GM12873 (cell line): ENCODE results near the gene AICDA.
A peak's percentile ranks its signal among the peaks of the same experiment; 100 is the strongest.

Experiments used
- TF ChIP-seq, protein P1 (sequence below): IDR thresholded peaks from 2 replicates; pipeline ENCODE4 v1.5.1; 2012; ENCODE audit warnings: low read depth, mild to moderate bottlenecking, moderate library complexity, low read length, control low read depth; ENCODE audit not compliant: insufficient read depth; ENCODE audit errors: missing control alignments

Gene AICDA

DNA sequence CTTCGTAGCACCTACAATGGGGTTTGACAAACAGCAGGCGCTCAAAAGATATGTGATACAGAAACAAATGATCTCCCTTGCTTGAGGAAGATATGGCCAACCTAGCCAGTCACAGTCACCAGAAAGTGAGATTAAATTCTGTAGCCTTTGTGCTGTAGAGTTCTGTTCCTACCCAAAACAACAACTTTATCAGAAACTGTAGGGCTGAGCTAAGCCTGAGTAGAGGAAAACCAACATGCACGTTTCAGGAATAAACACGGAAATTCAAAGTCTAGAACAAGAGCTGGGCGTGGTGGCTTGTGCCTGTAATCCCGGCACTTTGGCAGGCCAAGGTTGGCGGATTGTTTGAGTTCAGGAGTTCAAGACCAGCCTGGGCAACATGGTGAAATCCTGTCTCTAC is 23.0 kb downstream of the AICDA start:
- TF ChIP-seq, protein P1, sequence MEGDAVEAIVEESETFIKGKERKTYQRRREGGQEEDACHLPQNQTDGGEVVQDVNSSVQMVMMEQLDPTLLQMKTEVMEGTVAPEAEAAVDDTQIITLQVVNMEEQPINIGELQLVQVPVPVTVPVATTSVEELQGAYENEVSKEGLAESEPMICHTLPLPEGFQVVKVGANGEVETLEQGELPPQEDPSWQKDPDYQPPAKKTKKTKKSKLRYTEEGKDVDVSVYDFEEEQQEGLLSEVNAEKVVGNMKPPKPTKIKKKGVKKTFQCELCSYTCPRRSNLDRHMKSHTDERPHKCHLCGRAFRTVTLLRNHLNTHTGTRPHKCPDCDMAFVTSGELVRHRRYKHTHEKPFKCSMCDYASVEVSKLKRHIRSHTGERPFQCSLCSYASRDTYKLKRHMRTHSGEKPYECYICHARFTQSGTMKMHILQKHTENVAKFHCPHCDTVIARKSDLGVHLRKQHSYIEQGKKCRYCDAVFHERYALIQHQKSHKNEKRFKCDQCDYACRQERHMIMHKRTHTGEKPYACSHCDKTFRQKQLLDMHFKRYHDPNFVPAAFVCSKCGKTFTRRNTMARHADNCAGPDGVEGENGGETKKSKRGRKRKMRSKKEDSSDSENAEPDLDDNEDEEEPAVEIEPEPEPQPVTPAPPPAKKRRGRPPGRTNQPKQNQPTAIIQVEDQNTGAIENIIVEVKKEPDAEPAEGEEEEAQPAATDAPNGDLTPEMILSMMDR = no peak

DNA sequence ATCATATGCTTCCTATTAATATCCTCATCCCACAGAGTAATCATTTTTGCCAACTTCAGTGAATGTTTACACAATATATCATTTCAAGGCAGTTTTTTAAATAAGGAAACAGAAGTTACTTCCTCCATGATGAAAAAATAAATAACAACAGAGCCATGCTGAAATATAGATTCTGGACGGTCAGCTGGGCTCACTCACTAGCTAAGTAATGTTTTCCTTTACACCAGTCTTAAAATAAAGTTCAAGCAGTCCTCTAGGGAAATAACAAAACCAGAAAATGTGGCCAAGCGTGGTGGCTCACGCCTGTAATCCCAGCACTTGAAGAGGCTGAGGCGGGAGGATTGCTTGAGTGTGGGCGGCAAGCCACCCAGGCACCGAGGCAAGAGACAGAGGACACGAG is 28.7 kb downstream of the AICDA start:
- TF ChIP-seq, protein P1 = no peak

DNA sequence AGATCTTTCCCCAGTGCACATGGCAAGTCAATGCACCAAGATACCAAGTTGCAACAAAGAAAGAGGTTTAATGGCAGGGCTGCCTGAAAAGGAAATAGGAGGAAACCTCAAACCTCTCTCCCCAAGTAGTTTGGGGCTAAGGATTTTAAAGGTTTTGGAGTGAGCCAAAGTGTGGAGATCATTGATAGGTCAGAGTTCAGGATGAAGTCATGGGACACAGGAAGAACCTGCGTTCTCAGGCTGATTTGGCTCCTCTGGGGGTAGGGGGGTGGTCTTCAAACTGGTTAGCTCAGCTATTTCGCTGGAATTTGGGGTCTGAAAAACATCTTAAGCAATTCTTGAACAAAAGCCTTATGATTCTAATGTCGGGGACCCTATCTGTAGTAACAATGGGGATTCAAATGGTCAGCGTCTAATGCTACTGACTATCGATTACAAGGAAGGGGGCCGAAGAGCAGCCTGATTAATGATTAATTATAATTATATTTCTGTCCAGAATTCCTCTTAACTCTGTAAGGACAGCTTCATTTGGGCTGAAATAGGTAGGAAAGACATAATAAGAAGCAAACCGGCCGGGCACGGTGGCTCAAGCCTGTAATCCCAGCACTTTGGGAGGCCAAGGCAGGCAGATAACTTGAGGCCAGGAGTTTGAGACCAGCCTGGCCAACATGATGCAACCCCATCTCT is 31.4 kb downstream of the AICDA start:
- TF ChIP-seq, protein P1 = no peak

DNA sequence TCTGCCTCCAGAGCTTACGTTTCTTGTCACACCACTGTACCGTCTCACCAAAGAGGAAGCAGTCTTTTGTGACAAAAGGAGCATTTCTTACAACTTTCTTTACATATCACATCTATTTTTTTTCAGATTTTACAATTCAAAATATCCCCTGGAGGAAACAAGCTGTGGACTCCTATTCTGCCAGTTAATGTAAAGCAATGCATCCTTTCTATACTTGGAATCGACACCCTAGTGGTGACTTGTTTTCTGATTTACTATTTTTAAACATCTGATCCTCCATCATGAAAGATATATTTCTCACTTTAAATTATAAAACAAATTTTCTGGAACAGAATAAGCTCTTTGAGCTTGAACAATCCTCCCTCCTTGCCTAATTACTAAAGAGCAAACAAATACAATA is 34.8 kb downstream of the AICDA start:
- TF ChIP-seq, protein P1 = peak; percentile 2

DNA sequence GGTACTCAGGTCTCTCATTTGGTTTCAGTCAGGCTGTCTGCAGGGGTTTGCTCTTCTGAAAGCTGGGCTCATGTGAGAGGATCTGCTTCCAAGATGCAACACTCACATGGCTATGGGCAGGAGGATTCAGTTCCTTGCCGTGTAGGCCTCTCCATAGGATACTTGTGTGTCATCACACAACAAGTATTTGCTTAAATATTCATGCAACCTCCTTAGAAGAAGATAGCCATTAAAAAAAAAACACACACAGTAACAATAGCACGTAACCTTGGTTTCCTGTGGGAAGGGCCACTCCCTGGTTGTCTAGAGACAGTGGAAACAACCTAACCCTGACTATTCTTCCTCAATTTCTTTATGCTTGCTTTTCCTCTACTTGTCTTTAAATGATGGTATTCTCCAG is 40.2 kb downstream of the AICDA start:
- TF ChIP-seq, protein P1 = no peak

DNA sequence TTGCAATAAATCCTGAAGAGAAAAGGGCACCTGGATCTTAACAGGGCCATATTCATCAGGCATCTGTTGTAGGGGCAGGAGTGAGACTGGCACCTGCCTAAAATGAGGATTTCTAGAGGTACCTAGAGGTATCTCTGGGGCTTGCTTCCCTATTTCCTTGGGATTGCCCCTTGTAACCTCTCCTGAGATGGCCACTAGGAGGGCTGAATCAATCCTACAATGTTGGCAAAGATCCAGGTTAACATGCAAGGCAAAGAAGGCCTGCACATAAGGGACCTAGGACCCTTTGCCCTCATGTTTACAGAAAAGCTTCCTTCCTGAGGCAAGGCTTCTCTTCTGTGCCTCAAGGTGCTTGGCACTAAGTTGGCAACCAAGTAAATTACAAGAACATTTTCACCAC is 46.1 kb downstream of the AICDA start:
- TF ChIP-seq, protein P1 = peak; percentile 19

DNA sequence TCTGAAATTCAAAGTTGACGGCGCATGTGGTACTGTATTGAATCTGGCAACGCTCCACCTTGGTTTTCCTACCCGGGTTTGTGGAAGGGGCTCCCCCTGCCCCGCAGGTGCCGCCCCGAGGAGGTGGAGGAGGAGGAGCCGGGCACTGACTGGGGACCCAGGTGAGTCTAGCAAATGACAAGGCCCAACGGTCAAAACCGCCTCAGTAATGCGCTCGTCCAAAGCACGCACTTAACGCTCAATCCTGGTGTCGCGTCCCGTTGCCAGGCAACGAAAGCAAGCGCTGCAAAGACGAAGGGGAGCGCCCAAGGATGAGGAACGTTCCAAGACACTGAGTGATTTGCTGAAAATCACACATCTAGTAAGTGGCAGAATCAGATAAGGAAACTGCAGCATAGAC is 48.0 kb downstream of the AICDA start:
- TF ChIP-seq, protein P1 = no peak

DNA sequence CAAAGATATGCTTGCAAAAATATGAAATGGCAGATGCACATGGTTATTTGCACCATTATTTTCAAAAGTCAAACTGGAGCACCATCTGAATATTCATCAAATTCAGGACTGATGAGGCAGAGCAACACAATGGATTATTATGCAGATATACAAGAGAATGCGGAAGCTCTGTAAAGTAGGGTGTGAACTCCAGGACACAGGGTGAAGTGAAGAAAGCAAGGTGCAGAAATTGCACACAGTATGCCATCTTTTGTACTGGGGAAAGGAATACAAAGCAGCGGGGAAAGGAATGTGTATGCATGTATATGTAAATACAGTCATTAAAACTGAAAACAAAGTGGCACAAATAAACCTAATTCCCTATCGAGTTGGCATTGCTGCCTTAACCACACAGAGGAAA is 49.3 kb downstream of the AICDA start:
- TF ChIP-seq, protein P1 = no peak
